ENCODE results near the gene PILRA.

Gene PILRA

GRCh38 chr7:100353685-100354330 lies 19.5 kb upstream of the PILRA start:
- TF ChIP-seq CTCF (IDR thresholded peaks at IDR 0.05; ENCODE audit: low read length, missing control alignments) = no peak
- no peak for DNase-seq (ENCODE audit: low read depth)

GRCh38 chr7:100356416-100357068 lies 16.7 kb upstream of the PILRA start:
- no peak overlapping the region for H3K4me3 ChIP-seq (replicated peaks; ENCODE audit: low read depth, low read length)
- no peak for TF ChIP-seq CTCF (IDR thresholded peaks at IDR 0.05; ENCODE audit: low read length, missing control alignments)
- DNase-seq (ENCODE audit: low read depth) = no peak

More at GRCh38 chr7:100353685-100354330, 19.5 kb upstream of the PILRA start:
- no peak overlapping the region for H3K4me3 ChIP-seq (replicated peaks; ENCODE audit: low read depth, low read length)

- DNase-seq (ENCODE audit: low read depth) = no peak
Measured at GRCh38 chr7:100357131-100357561, 16.1 kb upstream of the PILRA start.

GRCh38 chr7:100358027-100358856 lies 15.0 kb upstream of the PILRA start, which contains the start of gene PILRB:
Gene PILRB, plus strand, starts transcription at chr7:100358117. Its CDS starts 186 bp downstream, at chr7:100358303.
- TF ChIP-seq CTCF (IDR thresholded peaks at IDR 0.05; ENCODE audit: low read length, missing control alignments) = peak; percentile 4
- DNase-seq (ENCODE audit: low read depth) = no peak
- H3K4me3 ChIP-seq (replicated peaks; ENCODE audit: low read depth, low read length) = no peak within 1 kb of the TSS

More at GRCh38 chr7:100357131-100357561, 16.1 kb upstream of the PILRA start:
- no peak overlapping the region for H3K4me3 ChIP-seq (replicated peaks; ENCODE audit: low read depth, low read length)
- no peak for TF ChIP-seq CTCF (IDR thresholded peaks at IDR 0.05; ENCODE audit: low read length, missing control alignments)

GRCh38 chr7:100358857-100359212 lies 14.5 kb upstream of the PILRA start:
- H3K4me3 ChIP-seq (replicated peaks; ENCODE audit: low read depth, low read length) = no peak overlapping the region
- no peak for DNase-seq (ENCODE audit: low read depth)
- TF ChIP-seq CTCF (IDR thresholded peaks at IDR 0.05; ENCODE audit: low read length, missing control alignments) = no peak

GRCh38 chr7:100360135-100360854 lies 13.0 kb upstream of the PILRA start:
- DNase-seq (ENCODE audit: low read depth) = no peak
- TF ChIP-seq CTCF (IDR thresholded peaks at IDR 0.05; ENCODE audit: low read length, missing control alignments) = no peak
- H3K4me3 ChIP-seq (replicated peaks; ENCODE audit: low read depth, low read length) = no peak overlapping the region
